H9 (cell line): ENCODE measurements around the gene SLAMF7. TPM values are rescaled to one million over a fixed set of nuclear protein-coding genes. Genes with fewer than 3 reads are reported as not detected.

ENCODE experiments used
- DNase-seq: peaks from one replicate; pipeline ENCODE4 v3.0.0-alpha.2; 2017
- H2AFZ ChIP-seq: one replicate; pipeline ENCODE4 v1.6.1; 2013; ENCODE audit warnings: mild to moderate bottlenecking, low read length, control low read depth, moderate library complexity
- H2AK5ac ChIP-seq: 2 replicates; pipeline ENCODE4 v1.6.1; 2013; ENCODE audit warnings: low read length, control low read depth, mixed read lengths; ENCODE audit not compliant: insufficient read length
- H2BK120ac ChIP-seq: one replicate; pipeline ENCODE4 v1.6.1; 2013; ENCODE audit warnings: low read depth, mild to moderate bottlenecking, low read length, control low read depth, inconsistent platforms; ENCODE audit not compliant: poor library complexity, severe bottlenecking
- H2BK12ac ChIP-seq: 2 replicates; pipeline ENCODE4 v1.6.1; 2013; ENCODE audit warnings: low read length, control low read depth, mixed read lengths, low read depth; ENCODE audit not compliant: insufficient read length
- H2BK15ac ChIP-seq: 2 replicates; pipeline ENCODE4 v1.6.1; 2013; ENCODE audit warnings: low read depth, low read length, control low read depth
- H2BK20ac ChIP-seq: one replicate; pipeline ENCODE4 v1.6.1; 2013; ENCODE audit warnings: low read depth, mild to moderate bottlenecking, low read length, control low read depth, inconsistent platforms; ENCODE audit not compliant: poor library complexity, severe bottlenecking
- H2BK5ac ChIP-seq: 2 replicates; pipeline ENCODE4 v1.6.1; 2013; ENCODE audit warnings: low read length, control low read depth, mixed read lengths; ENCODE audit not compliant: insufficient read length
- H3K14ac ChIP-seq: 2 replicates; pipeline ENCODE4 v1.6.1; 2013; ENCODE audit warnings: low read length, control low read depth; ENCODE audit not compliant: insufficient read depth
- H3K18ac ChIP-seq: 2 replicates; pipeline ENCODE4 v1.6.1; 2013; ENCODE audit warnings: low read depth, mild to moderate bottlenecking, mixed read lengths, low read length, control low read depth; ENCODE audit not compliant: insufficient read length
- H3K23ac ChIP-seq: 2 replicates; pipeline ENCODE4 v1.6.1; 2013; ENCODE audit warnings: low read length, control low read depth, mixed read lengths, low read depth; ENCODE audit not compliant: insufficient read length
- H3K23me2 ChIP-seq: 2 replicates; pipeline ENCODE4 v1.6.1; 2013; ENCODE audit warnings: low read depth, mild to moderate bottlenecking, mixed read lengths, low read length, control low read depth; ENCODE audit not compliant: insufficient read length, poor library complexity, severe bottlenecking
- H3K27ac ChIP-seq: 2 replicates; pipeline ENCODE4 v1.5.1; 2013; ENCODE audit warnings: low read length, control low read depth, mixed read lengths, low read depth; ENCODE audit not compliant: insufficient read length
- H3K27me3 ChIP-seq: 2 replicates; pipeline ENCODE4 v1.6.1; 2013; ENCODE audit warnings: low read length, control low read depth, inconsistent platforms; ENCODE audit not compliant: insufficient read depth
- H3K4ac ChIP-seq: 2 replicates; pipeline ENCODE4 v1.6.1; 2013; ENCODE audit warnings: low read depth, mild to moderate bottlenecking, control low read depth, inconsistent platforms, low read length, moderate library complexity
- H3K4me1 ChIP-seq: 2 replicates; pipeline ENCODE4 v1.6.1; 2013; ENCODE audit warnings: low read length, control low read depth, inconsistent platforms; ENCODE audit not compliant: insufficient read depth
- H3K4me2 ChIP-seq: 2 replicates; pipeline ENCODE4 v1.6.1; 2013; ENCODE audit warnings: low read length, control low read depth, mixed read lengths; ENCODE audit not compliant: insufficient read length, insufficient read depth
- H3K56ac ChIP-seq: 2 replicates; pipeline ENCODE4 v1.6.1; 2013; ENCODE audit warnings: low read depth, mild to moderate bottlenecking, mixed read lengths, low read length, control low read depth; ENCODE audit not compliant: insufficient read length
- H3K79me1 ChIP-seq: 2 replicates; pipeline ENCODE4 v1.6.1; 2013; ENCODE audit warnings: low read depth, mild to moderate bottlenecking, moderate library complexity, low read length, control low read depth, inconsistent platforms; ENCODE audit not compliant: insufficient read depth, poor library complexity, severe bottlenecking
- H3K79me2 ChIP-seq: 2 replicates; pipeline ENCODE4 v1.6.1; 2013; ENCODE audit warnings: low read length, control low read depth, inconsistent platforms; ENCODE audit not compliant: insufficient read depth
- H3K9ac ChIP-seq: 2 replicates; pipeline ENCODE4 v1.6.1; 2013; ENCODE audit warnings: low read length, control low read depth, mixed read lengths; ENCODE audit not compliant: insufficient read length; ENCODE audit errors: extremely low read depth
- H3K9me3 ChIP-seq: one replicate; pipeline ENCODE4 v1.6.1; 2013; ENCODE audit warnings: low read depth, low read length, inconsistent platforms; ENCODE audit not compliant: control insufficient read depth
- H3T11ph ChIP-seq: one replicate; pipeline ENCODE4 v1.6.1; 2013; ENCODE audit warnings: mild to moderate bottlenecking, low read length, control low read depth, inconsistent platforms
- H4K20me1 ChIP-seq: one replicate; pipeline ENCODE4 v1.6.1; 2013; ENCODE audit not compliant: control insufficient read depth, insufficient read length, insufficient read depth
- H4K5ac ChIP-seq: 2 replicates; pipeline ENCODE4 v1.6.1; 2013; ENCODE audit warnings: low read depth, mild to moderate bottlenecking, mixed read lengths, low read length, control low read depth; ENCODE audit not compliant: insufficient read length
- H4K8ac ChIP-seq: replicated peaks from 2 replicates; pipeline ENCODE4 v1.6.1; 2013; ENCODE audit warnings: low read length, control low read depth, mixed read lengths, low read depth; ENCODE audit not compliant: insufficient read length
- H4K91ac ChIP-seq: 2 replicates; pipeline ENCODE4 v1.6.1; 2013; ENCODE audit warnings: low read depth, mild to moderate bottlenecking, moderate library complexity, mixed read lengths, low read length, control low read depth; ENCODE audit not compliant: insufficient read length
- H3K27ac Mint-ChIP-seq, 3 experiments: 2 replicates in 2 of 3; 3 replicates in 1 of 3; pipeline ENCODE4 v1.8.0; 2020 to 2021; ENCODE audit warnings: mixed read lengths in 3 of 3, mild to moderate bottlenecking in 1 of 3, moderate library complexity in 1 of 3
- H3K27me3 Mint-ChIP-seq: 2 replicates; pipeline ENCODE4 v1.8.0; 2021; ENCODE audit warnings: low read depth, mild to moderate bottlenecking, moderate library complexity, mixed read lengths
- H3K36me3 Mint-ChIP-seq, 3 experiments: 2 replicates in 2 of 3; 3 replicates in 1 of 3; pipeline ENCODE4 v1.8.0; 2020 to 2021; ENCODE audit warnings: low read depth in 3 of 3, mixed read lengths in 3 of 3; ENCODE audit not compliant: insufficient read depth in 1 of 3
- H3K4me1 Mint-ChIP-seq, 2 experiments: 2 replicates each; pipeline ENCODE4 v1.8.0; 2020; ENCODE audit warnings: mixed read lengths in 2 of 2
- H3K4me3 Mint-ChIP-seq, 2 experiments: 2 replicates in 1 of 2; 3 replicates in 1 of 2; pipeline ENCODE4 v1.8.0; 2020 to 2021; ENCODE audit warnings: mild to moderate bottlenecking in 2 of 2, mixed read lengths in 2 of 2, moderate library complexity in 1 of 2
- H3K9me3 Mint-ChIP-seq, 2 experiments: 2 replicates in 1 of 2; 3 replicates in 1 of 2; pipeline ENCODE4 v1.8.0; 2020; ENCODE audit warnings: mild to moderate bottlenecking in 2 of 2, mixed read lengths in 2 of 2, moderate library complexity in 1 of 2
- WGBS: extraction: QIAGEN DNeasy Blood & Tissue Kit; methylation state at CpG from one replicate; pipeline ENCODE4 v1.1.7; 2013; ENCODE audit warnings: missing lambda C conversion rate, low lambda C conversion rate, mixed read lengths; ENCODE audit not compliant: insufficient read length; ENCODE audit errors: extremely low coverage; 5-methylcytosine and 5-hydroxymethylcytosine counted together
- total RNA-seq: library from RNA; stranded (reverse); gene quantifications from 2 replicates; pipeline ENCODE4 v1.2.1, GENCODE V29; 2021
- TF ChIP-seq, protein P1 (sequence below): fragments of 200-600 bp; sonication (generic); conservative IDR thresholded peaks from 3 replicates; pipeline ENCODE4 v1.8.0; 2021; ENCODE audit warnings: antibody characterized with exemption, mild to moderate bottlenecking

Gene SLAMF7
- total RNA-seq, 1 experiment from 2014 or later: not detected

- WGBS: no CpG with 5 or more reads among the region's 1 CpG
- no peak overlapping the region for H2BK15ac ChIP-seq
- no peak overlapping the region for H4K8ac ChIP-seq
- Mint-ChIP-seq H3K9me3 (peaks cover 16 to 23% of the 10 kb centered on the region in 2 experiments), H3K27me3 (no peaks in the 10 kb centered on the region), H3K36me3 (peaks cover 4 to 25% (median 8%) of the 10 kb centered on the region in 3 experiments; a peak in 6 of 7 replicates), H3K27ac (no peak overlapping the region), H3K4me3 (no peak overlapping the region), H3K4me1 (no peaks in the 10 kb centered on the region)
- no peak overlapping the region for H2BK5ac ChIP-seq
- H4K20me1 ChIP-seq: no peaks in the 10 kb centered on the region
- no peak overlapping the region for H3K56ac ChIP-seq
- H3K23ac ChIP-seq: no peak overlapping the region
- no peak overlapping the region for H2BK12ac ChIP-seq
- no peak overlapping the region for H3K9ac ChIP-seq
- H2BK20ac ChIP-seq: no peak overlapping the region
- no peak overlapping the region for H4K91ac ChIP-seq
- H2AFZ ChIP-seq: no peak overlapping the region
- H3K79me1 ChIP-seq: no peaks in the 10 kb centered on the region
- no peak overlapping the region for H3K14ac ChIP-seq
- no peak overlapping the region for H3T11ph ChIP-seq
- H4K5ac ChIP-seq: no peak overlapping the region
- H3K79me2 ChIP-seq: no peaks in the 10 kb centered on the region
- H3K27me3 ChIP-seq: no peaks in the 10 kb centered on the region
- H3K27ac ChIP-seq: no peak overlapping the region
- no peaks in the 10 kb centered on the region for H3K23me2 ChIP-seq
- H3K18ac ChIP-seq: no peak overlapping the region
- no peak overlapping the region for H3K4ac ChIP-seq
- no peak overlapping the region for H2BK120ac ChIP-seq
- H2AK5ac ChIP-seq: no peak overlapping the region
- TF ChIP-seq, protein P1, sequence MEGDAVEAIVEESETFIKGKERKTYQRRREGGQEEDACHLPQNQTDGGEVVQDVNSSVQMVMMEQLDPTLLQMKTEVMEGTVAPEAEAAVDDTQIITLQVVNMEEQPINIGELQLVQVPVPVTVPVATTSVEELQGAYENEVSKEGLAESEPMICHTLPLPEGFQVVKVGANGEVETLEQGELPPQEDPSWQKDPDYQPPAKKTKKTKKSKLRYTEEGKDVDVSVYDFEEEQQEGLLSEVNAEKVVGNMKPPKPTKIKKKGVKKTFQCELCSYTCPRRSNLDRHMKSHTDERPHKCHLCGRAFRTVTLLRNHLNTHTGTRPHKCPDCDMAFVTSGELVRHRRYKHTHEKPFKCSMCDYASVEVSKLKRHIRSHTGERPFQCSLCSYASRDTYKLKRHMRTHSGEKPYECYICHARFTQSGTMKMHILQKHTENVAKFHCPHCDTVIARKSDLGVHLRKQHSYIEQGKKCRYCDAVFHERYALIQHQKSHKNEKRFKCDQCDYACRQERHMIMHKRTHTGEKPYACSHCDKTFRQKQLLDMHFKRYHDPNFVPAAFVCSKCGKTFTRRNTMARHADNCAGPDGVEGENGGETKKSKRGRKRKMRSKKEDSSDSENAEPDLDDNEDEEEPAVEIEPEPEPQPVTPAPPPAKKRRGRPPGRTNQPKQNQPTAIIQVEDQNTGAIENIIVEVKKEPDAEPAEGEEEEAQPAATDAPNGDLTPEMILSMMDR: no peak
- no peaks in the 10 kb centered on the region; the same call in 1 of the 2 replicates for H3K4me1 ChIP-seq
- no peak for DNase-seq
- H3K9me3 ChIP-seq: no peaks in the 10 kb centered on the region
- H3K4me2 ChIP-seq: no peak overlapping the region
Observed at GRCh38 chr1:160731990-160732389, 7.1 kb upstream of the SLAMF7 start.
